ENCODE measurements around the gene RALGPS1.

The RALGPS1 gene

GRCh38 chr9:127081250-127082185, 166.9 kb downstream of the RALGPS1 start:
- no peak for DNase-seq (ENCODE audit: low spot score)

GRCh38 chr9:127083138-127083980, 168.8 kb downstream of the RALGPS1 start:
- no peak for DNase-seq (ENCODE audit: low spot score)

- DNase-seq (ENCODE audit: low spot score): no peak
Measured at GRCh38 chr9:127084076-127085039, 169.8 kb downstream of the RALGPS1 start.

GRCh38 chr9:127085186-127085585, 170.6 kb downstream of the RALGPS1 start:
- no peak for DNase-seq (ENCODE audit: low spot score)

GRCh38 chr9:127086771-127087170, 172.2 kb downstream of the RALGPS1 start:
- no peak for DNase-seq (ENCODE audit: low spot score)

GRCh38 chr9:127087411-127087810, 172.8 kb downstream of the RALGPS1 start:
- no peak for DNase-seq (ENCODE audit: low spot score)

- DNase-seq (ENCODE audit: low spot score): no peak
Measured at GRCh38 chr9:127087836-127088235, 173.3 kb downstream of the RALGPS1 start.

- no peak for DNase-seq (ENCODE audit: low spot score)
Measured at GRCh38 chr9:127088724-127089615, 174.4 kb downstream of the RALGPS1 start.

- no peak for DNase-seq (ENCODE audit: low spot score)
Measured at GRCh38 chr9:127089631-127090081, 175.1 kb downstream of the RALGPS1 start.

GRCh38 chr9:127090341-127090985, 175.9 kb downstream of the RALGPS1 start:
- DNase-seq (ENCODE audit: low spot score): no peak

GRCh38 chr9:127091526-127091925, 176.9 kb downstream of the RALGPS1 start:
- DNase-seq (ENCODE audit: low spot score): no peak

- DNase-seq (ENCODE audit: low spot score): no peak
Measured at GRCh38 chr9:127092041-127092608, 177.5 kb downstream of the RALGPS1 start.

- no peak for DNase-seq (ENCODE audit: low spot score)
Measured at GRCh38 chr9:127093319-127094020, 178.9 kb downstream of the RALGPS1 start.

- DNase-seq (ENCODE audit: low spot score): no peak
Measured at GRCh38 chr9:127095411-127095810, 180.8 kb downstream of the RALGPS1 start.

GRCh38 chr9:127096208-127096607, 181.6 kb downstream of the RALGPS1 start:
- DNase-seq (ENCODE audit: low spot score): no peak

- no peak for DNase-seq (ENCODE audit: low spot score)
Measured at GRCh38 chr9:127097683-127098082, 183.1 kb downstream of the RALGPS1 start.

- no peak for DNase-seq (ENCODE audit: low spot score)
Measured at GRCh38 chr9:127098916-127099553, 184.5 kb downstream of the RALGPS1 start.

GRCh38 chr9:127099664-127100063, 185.1 kb downstream of the RALGPS1 start:
- no peak for DNase-seq (ENCODE audit: low spot score)

GRCh38 chr9:127102176-127102575, 187.6 kb downstream of the RALGPS1 start:
- no peak for DNase-seq (ENCODE audit: low spot score)
